Brain pericyte (primary cell): Measurements from ENCODE around the gene ACSS1.

Experiments
- DNase-seq: peaks from one replicate; pipeline ENCODE4 v3.0.0-alpha.2; 2012; ENCODE audit warnings: low read depth, low spot score

Gene ACSS1

GRCh38 chr20:25030649-25031207, 27.2 kb downstream of the ACSS1 start:
- no peak for DNase-seq

- no peak for DNase-seq
Measured at GRCh38 chr20:25030007-25030648, 27.8 kb downstream of the ACSS1 start.

- no peak for DNase-seq
Measured at GRCh38 chr20:25025986-25026605, 31.8 kb downstream of the ACSS1 start.

DNA sequence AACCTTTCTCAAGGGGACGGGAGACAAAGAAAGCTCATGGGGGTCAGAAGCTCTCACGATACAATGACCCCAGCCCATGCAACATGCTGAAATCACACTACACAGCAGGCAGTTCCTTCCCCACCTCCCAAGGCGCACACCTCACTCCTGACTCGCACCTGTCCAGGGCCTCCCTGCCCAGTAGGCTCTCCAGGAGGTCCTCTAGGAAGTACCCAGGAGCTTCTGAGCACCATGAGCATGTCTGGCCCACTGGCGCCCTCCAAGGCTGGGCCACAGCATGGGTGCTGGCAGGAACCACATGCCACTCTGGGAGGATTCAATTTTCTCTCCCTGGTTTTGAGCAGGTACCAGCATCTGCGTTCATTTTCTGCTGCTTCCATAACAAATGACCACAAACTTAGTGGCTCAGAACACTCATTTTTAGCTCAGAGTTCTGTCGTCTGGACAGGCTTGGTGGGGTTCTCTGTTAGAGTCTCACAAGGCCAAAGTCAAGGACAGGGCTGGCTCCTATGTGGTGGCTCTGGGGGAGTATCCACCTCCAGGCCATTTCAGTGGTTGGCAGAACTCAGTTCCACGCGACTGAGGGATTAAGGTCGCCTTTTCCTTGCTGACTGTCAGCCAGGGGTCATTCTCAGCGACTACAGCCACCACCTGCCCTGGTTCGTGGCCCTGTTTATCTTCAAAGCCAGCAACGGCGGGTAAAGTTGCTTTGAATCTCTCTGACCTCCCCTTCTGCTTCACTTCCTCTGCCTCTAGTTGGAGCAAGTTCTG, 32.7 kb downstream of the ACSS1 start:
- no peak for DNase-seq

GRCh38 chr20:25024171-25024570, 33.8 kb downstream of the ACSS1 start:
- no peak for DNase-seq

- no peak for DNase-seq
Measured at GRCh38 chr20:25023356-25023755, 34.6 kb downstream of the ACSS1 start.

- no peak for DNase-seq
Measured at GRCh38 chr20:25022680-25023079, 35.3 kb downstream of the ACSS1 start.

GRCh38 chr20:25021336-25021735, 36.6 kb downstream of the ACSS1 start:
- no peak for DNase-seq

GRCh38 chr20:25020901-25021301, 37.0 kb downstream of the ACSS1 start:
- DNase-seq, result no peak

GRCh38 chr20:25020345-25020744, 37.6 kb downstream of the ACSS1 start:
- no peak for DNase-seq

GRCh38 chr20:25019381-25020155, 38.4 kb downstream of the ACSS1 start:
- DNase-seq, result no peak

DNA sequence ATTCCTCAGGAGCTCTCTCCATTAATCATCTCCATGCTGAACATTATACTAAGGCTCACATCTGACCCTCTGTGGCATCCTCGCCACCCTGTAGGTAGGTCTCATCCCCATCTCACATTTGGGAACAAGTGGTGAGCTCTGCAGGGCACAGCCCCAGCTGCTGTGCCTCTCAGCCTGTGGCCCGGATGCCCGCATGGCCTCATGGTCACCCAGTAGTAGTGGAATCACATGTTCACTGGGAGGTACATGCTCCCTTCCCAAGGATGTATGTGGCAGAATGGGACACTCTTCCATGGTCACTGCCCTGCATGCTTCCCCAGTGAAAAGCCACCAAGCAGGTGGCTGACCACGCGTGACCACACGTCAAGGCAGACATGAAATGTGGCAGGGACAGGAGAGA, 39.1 kb downstream of the ACSS1 start:
- DNase-seq, result no peak

GRCh38 chr20:25018425-25018824, 39.5 kb downstream of the ACSS1 start:
- no peak for DNase-seq

- no peak for DNase-seq
Measured at GRCh38 chr20:25017257-25017803, 40.6 kb downstream of the ACSS1 start.

- no peak for DNase-seq
Measured at GRCh38 chr20:25016471-25016870, 41.5 kb downstream of the ACSS1 start.

- no peak for DNase-seq
Measured at GRCh38 chr20:25015986-25016385, 42.0 kb downstream of the ACSS1 start.

- DNase-seq, result no peak
Measured at GRCh38 chr20:25014816-25015215, 43.1 kb downstream of the ACSS1 start.

DNA sequence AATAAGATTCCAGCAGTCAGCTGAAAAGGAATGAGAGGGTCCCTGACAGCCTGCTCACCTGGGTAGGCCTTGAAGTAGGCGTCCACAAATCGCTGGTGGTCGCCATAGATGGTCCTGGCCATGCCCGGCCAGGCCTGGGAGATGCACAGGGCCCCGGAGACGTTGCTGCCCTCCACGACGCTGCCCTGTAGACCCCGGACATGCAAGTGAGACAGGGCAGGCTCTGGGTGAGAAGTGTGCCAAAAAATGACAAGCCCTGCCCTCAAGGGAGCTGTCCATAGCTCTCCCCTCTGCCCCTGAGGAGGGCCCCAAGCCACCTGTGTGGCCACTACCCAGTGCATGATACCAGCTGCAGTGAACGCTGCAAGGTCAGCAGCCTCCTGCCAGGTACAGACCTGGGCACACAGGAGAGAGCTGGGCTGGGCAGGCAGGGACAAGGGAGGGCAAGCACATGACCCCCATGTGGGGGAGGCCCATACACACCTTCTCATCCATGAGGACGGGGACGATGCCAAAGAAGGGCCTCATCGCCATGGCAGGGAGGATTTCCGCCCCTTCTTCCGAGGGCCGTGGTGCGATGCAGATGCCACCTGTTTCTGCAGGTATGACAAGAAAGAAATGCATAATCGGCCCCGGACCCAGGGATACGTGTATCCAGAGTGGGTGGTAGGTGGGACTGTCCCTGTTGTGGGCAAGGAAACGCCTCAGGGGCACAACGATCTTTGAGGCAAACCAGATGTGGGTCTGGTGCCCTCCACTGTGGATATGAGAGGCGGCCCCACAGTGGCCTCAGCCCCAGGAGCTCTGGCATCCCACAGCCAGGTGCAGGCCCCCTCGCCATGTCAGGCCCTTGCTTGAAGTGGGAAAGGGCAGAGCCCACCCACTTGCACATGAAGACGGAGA, 44.2 kb downstream of the ACSS1 start:
- DNase-seq, result no peak

DNA sequence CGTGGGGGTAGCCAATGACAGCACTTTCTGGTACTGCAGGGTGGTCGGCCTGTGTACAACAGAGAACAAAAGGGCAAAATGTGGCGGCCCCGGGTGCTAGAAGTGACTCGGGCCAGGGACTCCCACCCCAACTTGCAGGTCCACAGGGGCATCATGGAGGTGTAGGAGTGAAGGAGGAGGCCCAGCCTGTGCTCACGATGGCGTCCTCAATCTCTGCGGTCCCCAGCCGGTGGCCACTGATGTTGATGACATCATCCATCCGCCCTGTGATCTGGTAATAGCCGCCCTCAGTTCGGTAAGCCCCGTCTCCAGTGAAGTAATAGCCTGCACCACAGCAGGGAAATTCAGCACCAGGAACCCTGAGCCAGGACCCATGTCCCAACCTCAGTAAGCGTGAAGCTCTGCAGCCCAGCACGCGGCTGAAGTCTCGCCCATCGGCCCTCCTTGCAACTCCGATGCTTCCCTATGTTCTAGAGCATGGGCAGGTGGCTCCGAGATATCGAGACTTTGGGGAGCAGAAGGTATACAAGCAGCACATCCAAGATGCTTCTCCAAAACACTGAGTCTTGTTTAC, 45.2 kb downstream of the ACSS1 start:
- DNase-seq, result no peak

GRCh38 chr20:25011831-25012241, 46.1 kb downstream of the ACSS1 start:
- no peak for DNase-seq
